GM19468 (cell line): ENCODE measurements around the gene WSCD2.

Source experiments
- ATAC-seq: cut with Tn5 transposase; IDR thresholded peaks from one replicate; pipeline ENCODE4 v1.9.1; 2021; ENCODE audit warnings: mild to moderate bottlenecking, moderate library complexity, moderate number of reproducible peaks; ENCODE audit not compliant: unreplicated experiment; ENCODE audit errors: extremely low read depth

The WSCD2 gene

GRCh38 chr12:108129017-108129812, at the start of gene WSCD2:
Gene WSCD2, plus strand, starts transcription at chr12:108129288. Its CDS starts 66,545 bp downstream, at chr12:108195833.
- ATAC-seq, result no peak

DNA sequence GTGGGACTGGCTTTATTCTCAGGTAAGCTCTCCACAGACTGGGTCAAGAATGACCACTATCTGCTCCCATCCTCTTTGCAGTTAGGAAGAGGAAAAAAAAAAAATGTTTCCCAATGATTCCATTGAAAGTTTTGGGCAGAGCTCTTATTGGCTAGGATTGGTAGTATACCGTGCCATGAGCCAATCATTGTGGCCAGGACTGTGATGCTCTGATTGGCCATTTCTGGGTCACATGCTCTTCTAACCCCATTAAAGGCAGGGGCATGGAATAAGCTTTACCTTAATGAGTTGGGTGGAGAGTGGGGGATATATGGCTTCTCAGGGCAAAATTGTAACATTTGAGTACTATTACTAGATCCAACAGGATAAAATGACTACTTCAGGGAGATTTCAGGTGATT, 49.4 kb upstream of the WSCD2 start:
- ATAC-seq, result no peak

DNA sequence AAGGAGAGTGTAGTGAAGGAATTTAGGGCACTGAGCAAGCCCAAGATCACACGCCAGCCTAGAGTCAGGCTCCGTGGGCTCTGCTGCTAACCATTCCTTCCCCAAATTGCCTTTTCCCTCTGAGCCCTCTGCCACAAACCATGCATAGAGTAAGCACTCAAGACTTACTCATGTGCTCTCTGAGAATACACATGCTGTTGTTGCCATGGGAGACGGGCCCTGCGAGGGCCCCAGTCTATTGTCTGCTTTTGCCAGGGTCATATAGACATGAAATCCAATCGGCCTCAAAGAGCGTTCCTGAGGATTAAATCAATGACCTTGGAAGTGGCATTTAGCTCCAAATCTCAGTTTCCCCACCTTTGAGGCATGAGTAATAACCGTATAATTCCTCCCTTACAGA, 48.7 kb upstream of the WSCD2 start:
- ATAC-seq, result no peak

- no peak for ATAC-seq
Measured at GRCh38 chr12:108082485-108082884, 46.6 kb upstream of the WSCD2 start.

DNA sequence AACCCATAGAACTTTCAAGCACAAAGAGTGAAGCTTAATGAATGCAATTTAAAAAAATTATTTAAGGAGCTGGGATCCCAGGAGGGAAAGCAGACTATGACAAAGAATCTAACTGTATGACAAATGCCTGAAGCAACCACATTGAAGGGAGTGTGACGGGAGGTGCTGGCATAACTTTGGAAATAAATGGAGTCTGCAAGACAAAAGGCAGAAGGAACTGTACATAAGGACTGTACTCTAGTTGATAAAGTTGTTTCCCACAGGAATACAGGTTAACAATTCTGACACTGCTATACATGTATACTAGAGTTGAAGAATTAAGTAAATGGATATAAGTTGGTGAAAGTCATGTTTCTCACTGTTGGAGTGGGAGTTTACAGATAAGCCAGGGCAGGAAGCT, 41.2 kb upstream of the WSCD2 start:
- no peak for ATAC-seq

DNA sequence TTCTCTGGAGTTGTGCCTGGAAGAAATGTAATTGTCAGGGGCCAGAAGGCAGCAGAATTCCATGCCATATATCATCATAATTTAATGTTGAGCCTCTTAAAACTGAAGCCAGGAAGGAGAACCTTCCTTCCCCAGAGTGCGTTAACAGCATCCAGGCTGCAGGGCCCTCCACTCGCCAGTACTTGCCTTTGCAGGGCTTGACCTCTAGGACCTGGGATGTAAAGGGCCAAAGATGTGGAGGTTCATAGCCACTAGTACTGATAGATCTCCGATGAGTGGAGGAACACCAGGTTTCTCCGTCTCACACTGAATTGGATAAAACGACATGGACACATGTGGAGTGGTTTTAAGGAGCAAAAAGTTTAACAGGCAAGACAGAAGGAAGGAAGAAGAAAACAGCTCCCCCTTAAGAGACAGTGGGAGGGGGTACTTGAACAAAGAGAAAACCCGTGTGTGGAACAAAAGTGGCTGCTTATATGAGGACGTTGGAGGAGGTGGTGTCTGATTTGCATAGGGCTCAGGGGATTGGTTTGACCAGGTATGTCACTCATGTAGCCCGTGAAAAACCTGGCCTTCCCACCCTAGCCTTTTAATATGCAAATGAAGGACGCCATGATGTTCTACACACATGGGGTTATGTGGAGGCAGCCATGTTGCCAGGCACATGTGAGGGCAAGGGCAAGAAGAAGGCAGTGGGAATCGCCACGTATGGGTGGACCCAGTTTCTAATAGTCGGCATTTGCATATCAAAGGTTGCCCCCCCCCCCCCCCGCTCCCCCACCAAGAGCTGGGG, 38.8 kb upstream of the WSCD2 start:
- ATAC-seq, result no peak

DNA sequence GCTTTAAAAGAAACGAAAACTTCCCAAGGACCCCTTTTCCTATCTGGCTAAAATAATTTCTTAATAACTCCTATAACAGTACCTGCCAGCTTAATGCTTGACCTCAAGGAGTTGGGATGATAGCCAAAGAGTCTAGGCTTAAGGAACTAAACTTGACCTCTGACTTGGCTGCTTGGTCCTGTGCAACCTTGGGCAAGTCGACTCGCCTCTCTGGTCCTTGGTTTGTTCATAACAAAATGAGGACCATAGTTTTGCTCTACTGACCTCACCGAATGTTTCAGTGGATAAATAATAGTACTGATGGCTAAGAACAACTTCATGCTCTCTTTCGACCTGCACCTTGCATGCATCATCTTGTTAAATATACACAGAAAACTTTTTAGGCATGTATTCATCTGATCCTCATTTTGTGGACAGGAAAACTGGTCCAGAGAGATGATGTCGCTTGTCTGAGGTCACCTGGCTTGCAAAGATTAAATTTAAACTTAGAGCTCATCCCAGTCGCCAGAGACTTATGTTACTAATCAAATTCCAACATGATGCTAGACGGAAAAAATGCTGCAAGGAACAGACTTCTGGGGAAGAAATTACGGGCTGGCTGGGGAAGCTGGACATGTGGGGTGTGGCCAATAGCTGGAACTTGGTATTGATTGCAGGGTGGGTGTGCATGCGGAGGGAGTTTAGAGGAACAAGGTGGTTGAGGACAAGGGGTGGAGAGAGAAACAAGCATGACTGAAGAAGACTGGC, 38.0 kb upstream of the WSCD2 start:
- ATAC-seq, result no peak

DNA sequence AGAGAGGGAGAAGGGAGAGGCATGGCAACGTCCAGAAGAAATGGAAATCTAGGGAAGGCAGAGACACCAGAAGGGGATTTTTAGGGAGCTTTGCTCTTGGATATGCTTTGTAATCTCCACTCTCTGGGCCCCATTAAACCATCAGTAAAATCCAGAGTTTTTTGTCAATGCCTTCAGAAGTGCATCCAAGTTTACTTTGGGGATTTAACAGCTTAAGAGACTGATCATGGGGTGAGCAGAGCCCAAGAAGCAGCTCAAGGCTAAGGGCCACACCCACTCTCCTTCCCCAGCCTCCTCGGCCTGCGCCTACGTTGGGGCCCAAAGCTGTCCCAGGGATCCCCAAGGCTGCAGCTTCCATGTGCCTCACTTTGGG, 37.4 kb upstream of the WSCD2 start:
- ATAC-seq, result no peak

GRCh38 chr12:108093209-108093608, 35.9 kb upstream of the WSCD2 start:
- ATAC-seq, result no peak

DNA sequence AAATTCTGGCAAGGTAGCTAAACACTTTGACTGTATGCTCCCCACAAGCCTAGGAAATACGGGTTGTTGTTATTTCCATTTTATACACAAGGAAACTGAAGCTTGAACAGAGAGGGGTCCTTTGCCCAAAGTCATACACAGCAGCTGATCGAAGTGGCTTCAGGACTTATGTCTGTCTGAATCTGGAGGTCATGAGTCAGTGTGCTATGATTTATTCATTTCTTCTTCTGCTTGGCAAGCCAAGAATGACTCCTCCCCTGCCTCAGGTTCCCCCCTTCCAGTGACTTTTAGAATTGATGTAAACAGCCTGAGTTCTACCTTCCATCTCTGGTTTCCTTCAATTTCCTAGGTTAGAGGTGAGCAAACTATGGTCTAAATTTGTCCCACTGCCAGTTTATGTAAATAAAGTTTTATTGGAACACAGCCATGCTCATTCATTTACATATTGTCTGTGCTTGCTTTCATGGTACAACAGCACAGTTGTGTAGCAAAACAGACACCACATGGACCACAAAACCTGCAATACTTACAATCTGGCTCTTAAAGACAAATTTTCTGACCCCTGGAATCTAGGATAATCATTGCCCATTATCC, 34.9 kb upstream of the WSCD2 start:
- ATAC-seq, result no peak

GRCh38 chr12:108097160-108097911, 31.8 kb upstream of the WSCD2 start:
- no peak for ATAC-seq

DNA sequence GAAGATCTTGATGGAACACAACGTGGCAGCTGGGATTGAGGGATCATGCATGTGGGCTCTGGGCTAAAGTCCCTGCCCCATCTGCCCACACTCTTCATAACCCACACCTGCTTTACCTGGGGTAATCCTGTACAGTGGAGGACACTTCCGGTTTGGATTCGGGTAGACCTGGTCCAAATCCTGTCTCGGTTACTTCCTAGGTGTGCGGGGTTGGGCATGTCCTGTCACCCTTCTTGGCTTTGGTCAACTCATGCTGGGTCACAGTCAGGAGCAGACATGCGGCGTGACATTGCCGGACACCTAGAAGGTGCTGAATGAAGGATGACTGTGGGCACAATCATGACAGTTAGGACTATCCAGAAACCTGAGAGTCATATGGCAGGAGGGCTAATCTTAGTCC, 30.7 kb upstream of the WSCD2 start:
- no peak for ATAC-seq

DNA sequence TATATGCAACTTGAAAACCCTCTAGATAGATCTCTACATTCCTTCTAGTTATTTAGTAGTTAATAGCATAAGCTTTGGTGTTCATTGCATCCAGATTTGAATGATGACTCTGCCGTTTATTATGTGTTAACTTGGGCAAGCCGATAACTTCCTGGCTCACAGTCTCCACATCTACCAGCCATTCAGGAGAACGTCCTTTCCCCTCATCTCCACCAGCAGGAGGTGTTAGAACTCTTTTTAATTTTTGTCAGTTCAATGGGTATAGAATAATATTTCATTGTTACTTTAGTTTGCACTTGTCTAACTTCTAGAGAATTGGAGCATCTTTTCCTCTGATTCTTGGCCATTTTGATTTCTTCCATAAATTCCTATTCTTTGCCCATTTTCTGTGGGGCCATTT, 30.0 kb upstream of the WSCD2 start:
- no peak for ATAC-seq

- ATAC-seq, result no peak
Measured at GRCh38 chr12:108099778-108100489, 29.2 kb upstream of the WSCD2 start.

DNA sequence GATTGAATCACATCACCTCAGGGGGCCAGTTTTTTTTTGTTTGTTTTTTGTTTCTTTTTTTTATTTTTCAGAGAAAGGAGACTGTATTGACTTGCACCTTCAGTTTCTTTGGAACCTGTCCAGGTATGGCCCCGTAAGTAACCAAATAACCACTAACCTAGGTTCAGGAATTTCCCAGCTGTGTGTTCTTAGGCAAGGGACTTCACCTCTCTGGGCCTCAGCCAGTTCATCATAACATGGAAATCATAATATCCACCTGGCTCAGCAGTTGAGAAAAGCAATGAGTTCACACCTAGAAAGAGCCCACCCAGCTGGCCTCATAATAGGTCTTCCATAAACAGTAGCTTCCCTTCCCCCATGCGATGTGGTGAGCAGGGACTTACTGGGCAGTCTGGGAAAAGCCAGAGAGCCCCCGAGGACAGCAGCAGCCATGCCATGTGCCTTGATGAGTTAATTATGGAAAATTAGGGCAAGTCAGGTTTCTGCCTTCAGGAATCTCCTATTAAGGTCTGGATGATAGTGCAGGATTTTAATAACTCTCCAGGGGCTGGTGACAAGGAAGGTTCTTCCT, 27.4 kb upstream of the WSCD2 start:
- ATAC-seq, result no peak

DNA sequence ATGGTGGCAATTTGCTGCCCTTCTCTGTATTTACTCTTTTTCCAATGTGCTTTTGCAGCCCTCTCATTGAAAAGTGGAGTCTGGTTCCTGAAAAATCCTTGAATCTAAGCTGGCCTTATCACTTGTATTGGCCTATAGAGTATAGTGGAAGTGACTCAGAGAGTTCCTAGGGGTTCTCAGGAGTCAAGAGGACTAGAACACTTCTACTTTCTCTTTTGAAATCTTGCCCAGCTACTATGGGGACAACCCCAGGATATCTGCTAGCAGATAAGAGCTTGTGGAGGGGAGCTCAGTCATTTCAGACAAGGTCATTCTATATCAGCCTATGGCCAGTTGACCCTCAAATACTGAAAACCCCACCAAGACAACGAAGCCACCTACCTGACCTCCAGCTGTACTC, 26.7 kb upstream of the WSCD2 start:
- ATAC-seq, result no peak

GRCh38 chr12:108103087-108103486, 26.0 kb upstream of the WSCD2 start:
- ATAC-seq, result no peak

DNA sequence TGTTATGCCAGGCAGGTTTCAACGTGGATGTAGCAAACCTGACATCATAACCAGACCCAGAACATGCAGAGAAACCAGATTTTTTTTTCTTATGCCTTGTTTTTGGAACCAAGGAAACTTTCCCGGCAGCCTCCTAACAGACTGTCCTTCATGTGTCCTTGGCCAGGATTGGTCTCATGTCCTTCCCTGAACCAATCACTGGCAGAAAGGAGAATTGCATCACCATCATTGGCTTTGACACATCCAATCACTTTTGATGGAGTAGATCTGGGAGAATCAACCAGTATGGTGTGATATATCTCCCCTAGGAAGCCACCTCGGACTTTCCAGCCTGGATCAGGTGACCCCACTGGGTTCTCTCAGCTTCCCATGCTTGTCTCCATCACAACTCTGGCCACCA, 25.6 kb upstream of the WSCD2 start:
- ATAC-seq, result no peak

- no peak for ATAC-seq
Measured at GRCh38 chr12:108104657-108105056, 24.4 kb upstream of the WSCD2 start.
